GM19023 (cell line): ENCODE measurements around the gene KCNMB2.
"Not testable (repeated sequence)": the region's sequence is repeated elsewhere in the genome, so short reads cannot be mapped to it uniquely, and the experiment has no call there.

Experiments
- ATAC-seq: cut with Tn5 transposase; IDR thresholded peaks from one replicate; pipeline ENCODE4 v1.9.1; 2021; ENCODE audit warnings: mild to moderate bottlenecking, moderate library complexity; ENCODE audit not compliant: unreplicated experiment

The KCNMB2 gene

GRCh38 chr3:178847190-178847589 is 311.0 kb downstream of the KCNMB2 start:
- ATAC-seq = no peak

DNA sequence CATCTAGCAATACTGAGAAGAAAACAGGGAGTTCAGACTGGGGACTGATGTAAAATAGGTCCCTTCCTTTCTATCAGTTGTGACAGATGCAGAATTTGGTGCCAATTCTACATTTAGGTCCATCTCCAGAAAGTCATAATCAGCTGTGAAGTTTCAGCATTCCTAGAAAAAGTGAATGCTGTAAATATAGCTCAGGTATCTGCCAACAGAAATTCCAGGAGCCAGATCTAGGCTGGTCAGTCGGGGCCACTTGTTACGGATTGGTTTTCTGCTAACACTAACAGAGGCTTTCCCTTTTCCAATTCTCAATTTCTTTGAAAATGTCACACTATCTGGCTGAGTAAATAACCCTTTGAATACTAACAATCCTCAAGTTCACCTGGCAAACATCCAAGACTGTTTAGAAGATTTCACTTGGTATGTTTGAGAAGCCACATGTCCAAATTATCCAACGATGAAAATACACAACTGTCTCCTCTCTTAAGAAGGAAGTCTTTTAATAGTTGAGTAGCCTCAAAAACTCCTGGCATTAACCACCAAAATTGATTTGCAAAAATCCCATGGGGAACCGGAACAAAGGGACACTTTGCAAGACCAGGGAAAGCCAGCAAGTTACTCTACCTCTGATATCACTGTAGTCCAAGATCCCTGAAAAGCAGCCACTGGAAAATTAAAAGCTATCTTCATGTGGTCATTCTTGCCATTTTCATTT is 313.1 kb downstream of the KCNMB2 start:
- no peak for ATAC-seq

- ATAC-seq = no peak
Measured at GRCh38 chr3:178850450-178851190, 314.4 kb downstream of the KCNMB2 start.

GRCh38 chr3:178851564-178851963 is 315.3 kb downstream of the KCNMB2 start:
- ATAC-seq = no peak

GRCh38 chr3:178856804-178857203 is 320.6 kb downstream of the KCNMB2 start:
- no peak for ATAC-seq

DNA sequence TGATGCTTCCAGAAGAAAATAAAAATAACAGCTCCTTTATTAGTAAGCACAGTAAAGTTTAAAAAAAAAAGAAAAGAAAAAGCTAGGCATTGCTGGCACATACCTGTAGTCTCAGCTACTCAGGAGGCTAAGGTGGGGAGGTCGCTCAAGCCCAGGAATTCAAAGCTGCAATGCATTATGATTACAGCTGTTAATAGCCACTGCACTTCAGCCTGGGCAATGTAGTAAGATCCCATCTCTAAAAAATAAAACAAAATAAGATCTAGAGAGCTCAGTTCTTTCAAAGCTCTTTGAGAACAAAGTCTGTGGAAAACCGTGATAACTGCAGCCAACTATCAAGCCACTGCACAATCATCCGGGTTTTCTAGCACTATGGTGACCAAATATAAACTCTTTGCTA is 323.1 kb downstream of the KCNMB2 start:
- no peak for ATAC-seq

- ATAC-seq = not testable (repeated sequence)
Measured at GRCh38 chr3:178859900-178860436, 323.7 kb downstream of the KCNMB2 start.

GRCh38 chr3:178868681-178869080 is 332.4 kb downstream of the KCNMB2 start:
- ATAC-seq = no peak

- no peak for ATAC-seq
Measured at GRCh38 chr3:178870085-178870484, 333.8 kb downstream of the KCNMB2 start.

GRCh38 chr3:178875157-178875556 is 338.9 kb downstream of the KCNMB2 start:
- ATAC-seq = no peak

DNA sequence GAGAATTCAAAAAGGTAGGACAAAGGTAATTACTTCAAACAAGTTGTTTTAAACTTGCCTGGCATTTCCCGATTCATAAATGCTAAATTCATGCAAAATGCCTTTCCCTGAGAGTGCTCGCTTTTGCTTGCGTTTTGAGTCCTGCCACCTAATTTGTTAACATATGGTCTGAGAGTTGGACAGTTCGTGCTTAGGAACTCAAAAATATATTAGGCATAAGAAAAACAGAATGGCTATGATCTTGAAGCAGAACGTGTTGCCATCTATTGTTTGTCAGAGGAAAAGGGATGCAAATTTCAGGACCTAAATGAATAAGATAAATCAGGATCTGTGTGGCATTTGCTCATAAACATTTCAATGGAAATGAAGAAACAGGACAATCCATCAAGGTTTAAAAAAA is 339.6 kb downstream of the KCNMB2 start:
- no peak for ATAC-seq

DNA sequence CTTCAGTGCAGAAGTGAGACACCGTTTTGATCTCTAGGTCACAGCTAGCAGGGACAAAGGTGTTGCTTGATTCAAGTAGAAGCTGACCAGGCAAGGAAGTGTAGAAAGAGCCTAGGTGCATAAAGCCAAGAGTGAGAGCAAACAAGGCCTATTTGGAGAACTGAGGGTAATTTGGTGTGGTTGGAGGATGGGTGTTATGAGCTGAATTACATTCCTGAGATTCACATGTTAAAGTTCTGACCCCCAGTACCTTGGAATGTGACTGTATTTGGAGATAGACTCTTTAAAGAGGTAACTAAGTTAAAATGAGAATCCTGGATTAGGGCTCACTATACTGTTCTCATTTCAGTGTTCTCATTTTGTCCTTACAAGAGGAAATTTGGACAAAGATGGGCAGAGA is 344.0 kb downstream of the KCNMB2 start:
- ATAC-seq = no peak
